Lower leg skin (tissue), 4 donors: ENCODE results near the gene GOLGA8S. TPM values are rescaled to one million over a fixed set of nuclear protein-coding genes. Genes with fewer than 3 reads are reported as not detected.
"Not testable (repeated sequence)": the region's sequence is repeated elsewhere in the genome, so short reads cannot be mapped to it uniquely, and the experiment has no call there.

Experiments
- DNase-seq, 2 donors: peaks; one replicate each; pipeline ENCODE4 v3.0.0-alpha.2; 2019; ENCODE audit warnings: low spot score in 2 of 2
- H3K4me3 ChIP-seq: fragments of 200-600 bp; sonication (generic); 2 replicates; pipeline ENCODE4 v1.5.1; 2017; ENCODE audit warnings: mild to moderate bottlenecking, low read depth; ENCODE audit not compliant: poor library complexity, severe bottlenecking
- POLR2A ChIP-seq, 2 donors: fragments of 450-650 bp; IDR thresholded peaks; one replicate each; pipeline ENCODE4 v1.6.1; 2016 to 2017; ENCODE audit warnings: antibody characterized with exemption in 2 of 2, mild to moderate bottlenecking in 1 of 2, moderate library complexity in 1 of 2
- WGBS, 2 donors: methylation state at CpG; one replicate each; pipeline ENCODE4 v1.1.5; 2018; 5-methylcytosine and 5-hydroxymethylcytosine counted together
- intact Hi-C: fragments of 100-400 bp; cut with DNase I; formaldehyde crosslinking; loops from one replicate; pipeline ENCODE4 v1.15.0; 2023; ENCODE audit warnings: low total_unique reads
- total RNA-seq, 4 donors: library from RNA; depleted of rRNA; stranded (reverse); fragments of >200 nt; gene quantifications; one replicate each; pipeline ENCODE4 v1.1.0, GENCODE V29; 2016
- TF ChIP-seq, protein P1 (sequence below), 3 donors: fragments of 450-650 bp; IDR thresholded peaks; one replicate each; pipeline ENCODE4 v1.5.1; 2016; ENCODE audit warnings: antibody characterized with exemption in 3 of 3, mild to moderate bottlenecking in 3 of 3, moderate library complexity in 2 of 3

Gene GOLGA8S, protein sequence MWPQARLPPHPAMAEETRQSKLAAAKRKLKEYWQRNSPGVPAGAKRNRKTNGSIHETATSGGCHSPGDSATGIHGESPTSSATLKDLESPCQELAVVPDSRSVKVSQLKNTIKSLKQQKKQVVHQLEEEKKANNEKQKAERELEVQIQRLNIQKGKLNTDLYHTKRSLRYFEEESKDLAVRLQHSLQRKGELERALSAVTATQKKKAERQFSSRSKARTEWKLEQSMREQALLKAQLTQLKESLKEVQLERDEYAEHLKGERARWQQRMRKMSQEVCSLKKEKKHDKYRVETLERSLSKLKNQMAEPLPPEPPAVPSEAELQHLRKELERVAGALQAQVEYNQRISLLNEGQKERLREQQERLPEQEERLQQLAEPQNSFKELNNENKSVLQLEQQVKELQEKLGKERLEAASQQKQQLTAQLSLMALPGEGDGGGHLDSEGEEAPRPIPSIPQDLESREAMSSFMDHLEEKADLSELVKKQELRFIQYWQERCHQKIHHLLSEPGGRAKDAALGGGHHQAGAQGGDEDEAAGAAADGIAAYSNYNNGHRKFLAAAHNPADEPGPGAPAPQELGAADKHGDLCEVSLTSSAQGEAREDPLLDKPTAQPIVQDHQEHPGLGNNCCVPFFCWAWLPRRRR
- total RNA-seq, result under 1 TPM in 1 of 4 donors, not detected in 3; 0.17 TPM

DNA sequence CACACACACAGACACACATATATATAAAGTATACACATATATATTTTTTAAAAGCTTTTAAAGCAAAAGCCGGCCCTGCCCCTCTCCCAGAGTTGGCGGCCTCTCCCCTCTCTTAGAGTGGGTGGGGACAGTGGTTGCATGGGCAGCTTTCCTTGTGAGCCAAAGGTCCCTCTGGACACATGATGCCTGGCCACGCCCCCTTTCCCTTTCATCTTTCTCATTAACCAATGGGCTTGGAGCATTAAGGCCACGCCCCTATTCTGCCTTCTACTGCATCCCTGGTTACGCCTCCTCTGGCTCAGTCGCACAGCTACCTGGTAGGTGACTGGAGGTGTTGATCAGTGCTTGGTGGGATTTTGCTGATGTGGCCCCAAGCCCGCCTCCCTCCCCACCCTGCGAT, at the start of gene GOLGA8S:
TSS of gene GOLGA8S (plus strand) at position 301 of the 400 bp plus-strand sequence. CDS start at position 363, 62 bp downstream.
- WGBS, 2 donors, result no CpG with 5 or more reads among the region's 8 CpGs

DNA sequence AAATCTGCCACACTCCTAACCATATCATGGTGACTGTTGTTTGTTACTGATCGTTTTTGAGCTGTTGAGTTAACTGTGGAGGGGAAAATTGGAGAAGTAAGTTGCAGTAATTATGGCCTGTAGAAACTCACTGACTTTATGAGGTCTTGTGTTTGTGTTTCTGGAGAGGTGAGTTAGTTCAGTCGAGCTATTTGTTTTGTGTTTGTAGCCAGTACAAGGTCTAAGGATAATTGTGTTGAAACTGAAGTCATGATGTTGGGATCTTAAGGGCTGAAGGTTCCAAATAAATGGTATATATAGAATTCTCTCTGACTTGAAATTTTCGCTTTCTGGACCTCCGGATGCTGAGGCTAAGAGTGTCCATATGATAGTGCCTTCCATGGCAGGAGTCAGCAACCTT, 49.7 kb upstream of the GOLGA8S start:
- intact Hi-C loops, DNase-seq, H3K4me3 ChIP-seq: not testable (repeated sequence)
- 50 to 55% methylated on average over 4 of the region's 4 CpGs for WGBS, 2 donors

More for the DNA sequence above, at the start of gene GOLGA8S:
- H3K4me3 ChIP-seq, intact Hi-C loops, DNase-seq: not testable (repeated sequence)

DNA sequence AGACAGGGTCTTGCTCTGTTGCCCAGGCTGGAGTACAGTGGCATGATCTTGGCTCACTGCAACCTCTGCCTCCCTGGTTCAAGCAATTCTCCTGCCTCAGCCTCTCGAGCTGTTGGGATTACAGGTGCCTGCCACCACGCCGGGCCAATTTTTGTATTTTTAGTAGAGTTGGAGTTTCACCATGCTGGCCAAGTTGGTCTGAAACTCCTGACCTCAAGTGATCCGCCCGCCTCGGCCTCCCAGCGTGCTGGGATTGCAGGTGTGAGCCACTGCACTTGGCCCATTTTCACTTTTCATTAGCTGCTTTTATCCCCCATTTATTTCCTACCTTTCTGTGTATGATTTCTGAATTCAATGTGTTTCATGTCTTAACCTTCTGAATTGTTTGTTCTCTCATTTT, 48.6 kb upstream of the GOLGA8S start:
- H3K4me3 ChIP-seq, intact Hi-C loops: not testable (repeated sequence)
- WGBS, 2 donors, result 90 to 96% methylated on average over 7 of the region's 7 CpGs
- peak in 1 of 2 donors; percentile 50 for DNase-seq

DNA sequence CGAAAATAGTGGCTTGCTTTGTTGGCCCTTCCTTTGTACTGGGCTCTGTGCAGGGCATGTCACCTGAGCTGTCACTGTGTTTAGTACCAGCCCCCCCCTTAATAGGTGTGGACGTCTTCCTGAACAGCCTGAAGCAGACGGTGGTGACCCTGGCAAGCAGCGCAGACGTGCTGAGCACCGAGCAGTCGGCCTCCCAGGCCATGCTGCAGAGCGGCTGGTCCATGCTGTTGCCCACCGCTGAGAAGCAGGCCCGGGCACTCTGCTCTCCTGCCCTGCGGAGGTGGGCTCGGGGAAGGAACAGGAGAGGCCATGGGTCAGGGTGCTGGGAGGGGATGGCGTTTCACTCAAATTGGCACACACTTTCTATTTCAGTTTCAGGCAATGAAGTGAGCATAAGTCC, 43.3 kb upstream of the GOLGA8S start:
- H3K4me3 ChIP-seq, intact Hi-C loops: not testable (repeated sequence)
- peak in 1 of 2 donors; percentile 80 for DNase-seq
- 88% methylated on average over 3 to 12 of the region's 13 CpGs for WGBS, 2 donors

DNA sequence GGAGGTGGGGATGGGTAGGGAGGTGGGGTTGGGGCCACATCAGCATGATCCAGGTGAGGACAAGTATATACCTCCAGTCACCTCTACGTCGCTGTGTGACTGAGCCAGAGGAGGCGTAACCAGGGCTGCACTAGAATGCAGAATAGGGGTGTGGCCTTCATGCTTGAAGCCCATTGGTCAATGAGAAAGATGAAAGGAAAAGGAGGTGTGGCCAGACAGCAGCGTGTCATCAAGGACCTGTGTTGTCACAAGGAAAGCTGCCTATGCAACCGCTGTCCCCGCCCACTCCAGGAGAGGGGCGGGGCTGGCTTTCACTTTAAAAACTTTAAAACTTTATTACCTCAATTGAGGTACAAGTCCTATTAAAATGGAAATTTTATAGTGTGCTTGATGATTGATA, 20.5 kb upstream of the GOLGA8S start, which contains the start of gene GOLGA6L26:
TSS of gene GOLGA6L26 (minus strand) at position 101 of the 400 bp plus-strand sequence. CDS start at position 40, 61 bp downstream.
- DNase-seq, intact Hi-C loops, H3K4me3 ChIP-seq: not testable (repeated sequence)
- 82% methylated on average over 3 of the region's 7 CpGs; no CpG with 5 or more reads in 1 of the 2 donors for WGBS, 2 donors

DNA sequence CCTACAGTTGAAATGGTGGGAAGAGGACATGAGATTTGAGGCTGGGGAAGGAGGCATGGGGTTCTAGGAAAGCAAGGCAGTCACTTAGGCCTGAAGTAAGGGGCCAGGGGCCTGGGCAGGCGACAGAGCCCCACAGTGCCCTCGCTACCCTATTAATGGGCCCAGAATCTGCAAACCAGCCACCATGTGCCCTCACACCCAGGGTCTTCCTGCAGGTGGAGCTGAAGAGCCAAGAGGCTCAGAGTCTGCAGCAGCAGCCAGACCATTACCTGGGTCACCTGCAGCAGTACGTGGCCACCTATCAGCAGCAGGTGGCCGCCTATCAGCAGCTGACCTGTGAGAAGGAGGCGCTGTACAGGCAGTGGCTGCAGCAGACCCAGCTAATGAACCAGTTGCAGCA, 8.1 kb downstream of the GOLGA8S start:
- intact Hi-C loops, H3K4me3 ChIP-seq, DNase-seq: not testable (repeated sequence)
- WGBS, 2 donors, result no CpG with 5 or more reads among the region's 5 CpGs

DNA sequence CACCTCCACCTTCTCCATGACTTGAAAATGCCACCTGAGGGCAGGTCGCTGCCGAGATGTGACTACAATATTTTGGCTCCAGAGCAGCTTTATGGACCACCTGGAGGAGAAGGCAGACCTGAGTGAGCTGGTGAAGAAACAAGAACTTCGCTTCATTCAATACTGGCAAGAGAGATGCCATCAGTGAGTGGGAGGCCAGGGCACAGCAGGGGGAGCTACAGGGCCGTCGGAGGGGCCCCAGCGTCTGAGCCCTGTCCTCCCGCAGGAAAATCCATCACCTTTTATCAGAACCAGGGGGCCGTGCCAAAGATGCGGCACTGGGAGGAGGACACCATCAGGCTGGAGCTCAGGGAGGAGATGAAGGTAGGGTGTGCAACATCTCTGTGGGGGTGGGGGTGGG, 9.7 kb downstream of the GOLGA8S start:
- 45 to 49% methylated on average over 5 to 7 of the region's 9 CpGs for WGBS, 2 donors
- intact Hi-C loops, H3K4me3 ChIP-seq: not testable (repeated sequence)
- DNase-seq, result peak in 1 of 2 donors; percentile 29

DNA sequence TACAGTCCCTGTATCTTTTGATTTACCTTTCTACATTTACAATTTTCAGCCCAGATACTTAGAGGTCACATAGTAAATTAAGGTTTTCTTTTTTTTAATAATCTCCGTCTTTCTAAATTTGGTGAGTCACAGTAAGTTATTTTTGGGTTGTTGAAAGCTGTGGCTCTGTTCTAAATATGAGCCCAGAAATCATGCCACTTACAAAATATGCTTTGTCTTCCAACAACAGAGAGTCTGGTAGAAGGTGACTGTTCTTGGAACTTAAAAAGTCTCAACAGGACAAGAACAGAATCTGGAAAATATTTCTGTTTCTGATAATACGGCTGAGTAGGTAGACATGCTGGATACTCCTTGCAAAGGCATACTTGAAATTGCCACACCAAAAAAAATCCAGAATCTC, 16.0 kb downstream of the GOLGA8S start:
- H3K4me3 ChIP-seq, result no peak overlapping the region
- WGBS, 2 donors, result 37 to 63% methylated on average over 2 of the region's 2 CpGs
- no peak for TF ChIP-seq POLR2A (IDR thresholded peaks at IDR 0.05)
- TF ChIP-seq, protein P1, sequence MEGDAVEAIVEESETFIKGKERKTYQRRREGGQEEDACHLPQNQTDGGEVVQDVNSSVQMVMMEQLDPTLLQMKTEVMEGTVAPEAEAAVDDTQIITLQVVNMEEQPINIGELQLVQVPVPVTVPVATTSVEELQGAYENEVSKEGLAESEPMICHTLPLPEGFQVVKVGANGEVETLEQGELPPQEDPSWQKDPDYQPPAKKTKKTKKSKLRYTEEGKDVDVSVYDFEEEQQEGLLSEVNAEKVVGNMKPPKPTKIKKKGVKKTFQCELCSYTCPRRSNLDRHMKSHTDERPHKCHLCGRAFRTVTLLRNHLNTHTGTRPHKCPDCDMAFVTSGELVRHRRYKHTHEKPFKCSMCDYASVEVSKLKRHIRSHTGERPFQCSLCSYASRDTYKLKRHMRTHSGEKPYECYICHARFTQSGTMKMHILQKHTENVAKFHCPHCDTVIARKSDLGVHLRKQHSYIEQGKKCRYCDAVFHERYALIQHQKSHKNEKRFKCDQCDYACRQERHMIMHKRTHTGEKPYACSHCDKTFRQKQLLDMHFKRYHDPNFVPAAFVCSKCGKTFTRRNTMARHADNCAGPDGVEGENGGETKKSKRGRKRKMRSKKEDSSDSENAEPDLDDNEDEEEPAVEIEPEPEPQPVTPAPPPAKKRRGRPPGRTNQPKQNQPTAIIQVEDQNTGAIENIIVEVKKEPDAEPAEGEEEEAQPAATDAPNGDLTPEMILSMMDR (IDR thresholded peaks at IDR 0.05), result no peak
- intact Hi-C loops, result no loop called here
- no peak for DNase-seq

DNA sequence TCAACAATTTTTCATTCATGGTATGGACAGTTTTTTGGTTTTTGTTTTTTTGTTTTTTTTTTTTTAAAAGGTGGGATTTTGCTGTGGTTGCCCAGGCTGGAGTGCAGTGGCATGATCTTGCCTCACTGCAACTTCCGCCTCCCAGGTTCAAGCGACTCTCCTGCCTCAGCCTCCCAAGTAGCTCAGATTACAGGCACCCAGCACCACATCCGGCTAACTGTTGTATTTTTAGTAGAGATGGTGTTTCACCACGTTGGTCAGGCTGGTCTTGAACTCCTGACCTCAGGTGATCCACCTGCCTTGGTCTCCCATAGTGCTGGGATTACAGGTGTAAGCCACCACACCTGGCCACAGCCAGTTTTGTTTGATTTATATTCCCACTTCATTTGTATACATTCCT, 16.6 kb downstream of the GOLGA8S start:
- intact Hi-C loops, H3K4me3 ChIP-seq: not testable (repeated sequence)
- DNase-seq, result peak in 1 of 2 donors; percentile 32
- WGBS, 2 donors, result 74 to 80% methylated on average over 4 of the region's 4 CpGs

DNA sequence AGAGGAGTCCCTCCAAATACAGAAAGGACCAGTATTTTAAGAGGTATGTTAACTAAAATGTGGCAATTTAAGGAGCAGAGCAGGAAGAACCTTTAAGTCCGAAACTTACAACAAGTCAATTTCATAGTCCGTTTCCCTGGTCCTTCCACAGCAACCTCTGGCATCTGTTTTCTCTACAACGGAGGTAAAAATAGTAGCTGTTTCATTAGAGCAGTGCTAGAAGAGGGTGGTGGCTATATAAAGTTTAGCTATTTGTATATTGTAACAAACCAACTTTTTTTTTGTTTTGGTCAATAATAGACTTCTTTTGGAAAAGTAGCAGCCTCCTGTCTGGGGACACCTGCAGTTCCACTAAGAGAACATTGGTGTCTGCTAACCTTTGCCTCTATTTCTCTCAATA, 17.3 kb downstream of the GOLGA8S start:
- H3K4me3 ChIP-seq, DNase-seq, intact Hi-C loops: not testable (repeated sequence)
- 83 to 88% methylated on average over 3 of the region's 3 CpGs for WGBS, 2 donors
